ENCODE measurements around the gene PINK1. TPM values are rescaled to one million over a fixed set of nuclear protein-coding genes. Genes with fewer than 3 reads are reported as not detected.

PINK1 gene
- total RNA-seq, 2 experiments from 2014 or later = 6.6 TPM

GRCh38 chr1:20616847-20617487 lies 16.3 kb upstream of the PINK1 start:
- H3K27me3 Mint-ChIP-seq = peaks cover 7% of the 10 kb centered on the region
- DNase-seq = no peak
- POLR2A ChIA-PET = no interaction called here
- CTCF ChIA-PET = interaction anchor here (0.6 to 0.7 kb wide), 2 partner anchors 42 to 67 kb away, joined by 3 read pairs; no protein-coding TSS in a partner anchor
- H3K4me3 Mint-ChIP-seq = no peak overlapping the region
- no peak overlapping the region for H3K27ac Mint-ChIP-seq
- no peaks in the 10 kb centered on the region for H3K9me3 Mint-ChIP-seq
- no peaks in the 10 kb centered on the region for H3K36me3 Mint-ChIP-seq (ENCODE audit: low read depth)
- peaks cover 2% of the 10 kb centered on the region for H3K4me1 Mint-ChIP-seq

- no peaks in the 10 kb centered on the region for H3K36me3 Mint-ChIP-seq (ENCODE audit: low read depth)
- peaks cover 2% of the 10 kb centered on the region for H3K4me1 Mint-ChIP-seq
- ChIA-PET POLR2A (no interaction called here), CTCF (interaction anchor here (1.5 kb wide), 1 partner anchor 15 kb away, joined by 6 read pairs; no protein-coding TSS in a partner anchor)
- no peak overlapping the region for H3K4me3 Mint-ChIP-seq
- H3K9me3 Mint-ChIP-seq = no peaks in the 10 kb centered on the region
- no peak for DNase-seq
- H3K27ac Mint-ChIP-seq = no peak overlapping the region
- H3K27me3 Mint-ChIP-seq = peaks cover 6% of the 10 kb centered on the region
Observed at GRCh38 chr1:20618550-20618949, 14.7 kb upstream of the PINK1 start.

- no peak overlapping the region for H3K4me3 Mint-ChIP-seq
- H3K27me3 Mint-ChIP-seq = peaks cover 6% of the 10 kb centered on the region
- H3K27ac Mint-ChIP-seq = no peak overlapping the region
- H3K36me3 Mint-ChIP-seq (ENCODE audit: low read depth) = no peaks in the 10 kb centered on the region
- H3K4me1 Mint-ChIP-seq = peaks cover 2% of the 10 kb centered on the region
- POLR2A ChIA-PET = no interaction called here
- DNase-seq = no peak
- CTCF ChIA-PET = interaction anchor here (1.5 kb wide), 1 partner anchor 14 kb away, joined by 6 read pairs; no protein-coding TSS in a partner anchor
- H3K9me3 Mint-ChIP-seq = no peaks in the 10 kb centered on the region
Observed at GRCh38 chr1:20619999-20620398, 13.3 kb upstream of the PINK1 start.

- peaks cover 2% of the 10 kb centered on the region for H3K4me1 Mint-ChIP-seq
- H3K36me3 Mint-ChIP-seq (ENCODE audit: low read depth) = no peaks in the 10 kb centered on the region
- DNase-seq = no peak
- no peak overlapping the region for H3K4me3 Mint-ChIP-seq
- peaks cover 10% of the 10 kb centered on the region for H3K27me3 Mint-ChIP-seq
- ChIA-PET POLR2A (no interaction called here), CTCF (interaction anchor here (0.7 to 1.1 kb wide), 2 partner anchors 13 to 86 kb away, joined by 3 to 4 read pairs; no protein-coding TSS in a partner anchor)
- H3K9me3 Mint-ChIP-seq = no peaks in the 10 kb centered on the region
- H3K27ac Mint-ChIP-seq = no peak overlapping the region
Observed at GRCh38 chr1:20621012-20621411, 12.2 kb upstream of the PINK1 start.

- no peak for DNase-seq
- ChIA-PET POLR2A (no interaction called here), CTCF (interaction anchor here (0.9 to 1.3 kb wide), 2 partner anchors 9 to 646 kb away, joined by 3 to 4 read pairs; no protein-coding TSS in a partner anchor)
- peaks cover 22% of the 10 kb centered on the region for H3K27me3 Mint-ChIP-seq
- H3K27ac Mint-ChIP-seq = no peak overlapping the region
- H3K4me1 Mint-ChIP-seq = no peaks in the 10 kb centered on the region
- no peaks in the 10 kb centered on the region for H3K9me3 Mint-ChIP-seq
- no peaks in the 10 kb centered on the region for H3K36me3 Mint-ChIP-seq (ENCODE audit: low read depth)
- H3K4me3 Mint-ChIP-seq = no peak overlapping the region
Observed at GRCh38 chr1:20624709-20625108, 8.5 kb upstream of the PINK1 start.

GRCh38 chr1:20625176-20626097 lies 7.8 kb upstream of the PINK1 start:
- Mint-ChIP-seq H3K4me3 (no peak overlapping the region), H3K4me1 (no peaks in the 10 kb centered on the region), H3K27ac (no peak overlapping the region), H3K36me3 (ENCODE audit: low read depth) (no peaks in the 10 kb centered on the region), H3K9me3 (no peaks in the 10 kb centered on the region), H3K27me3 (peaks cover 23% of the 10 kb centered on the region)
- ChIA-PET POLR2A (no interaction called here), CTCF (interaction anchor here (0.6 to 1.4 kb wide), 3 partner anchors 9 to 102 kb away, joined by 4 read pairs; no protein-coding TSS in a partner anchor)
- no peak for DNase-seq

GRCh38 chr1:20626098-20626427 lies 7.2 kb upstream of the PINK1 start:
- POLR2A ChIA-PET = no interaction called here
- Mint-ChIP-seq H3K4me1 (no peaks in the 10 kb centered on the region), H3K27ac (no peak overlapping the region), H3K4me3 (no peak overlapping the region), H3K36me3 (ENCODE audit: low read depth) (no peaks in the 10 kb centered on the region), H3K27me3 (peaks cover 28% of the 10 kb centered on the region), H3K9me3 (no peaks in the 10 kb centered on the region)
- CTCF ChIA-PET = interaction anchor here (0.6 to 1.4 kb wide), 3 partner anchors 8 to 103 kb away, joined by 4 read pairs; no protein-coding TSS in a partner anchor
- DNase-seq = no peak

- Mint-ChIP-seq H3K27ac (no peak overlapping the region), H3K9me3 (no peaks in the 10 kb centered on the region), H3K36me3 (ENCODE audit: low read depth) (no peaks in the 10 kb centered on the region), H3K4me1 (no peaks in the 10 kb centered on the region), H3K27me3 (peaks cover 28% of the 10 kb centered on the region), H3K4me3 (no peak overlapping the region)
- no peak for DNase-seq
- CTCF ChIA-PET = interaction anchor here (1.4 kb wide), 1 partner anchor 52 kb away, joined by 4 read pairs; no protein-coding TSS in a partner anchor
- POLR2A ChIA-PET = no interaction called here
Observed at GRCh38 chr1:20626524-20626923, 6.7 kb upstream of the PINK1 start.

GRCh38 chr1:20630729-20631128 lies 2.5 kb upstream of the PINK1 start:
- CTCF ChIA-PET = interaction anchor here (1.0 to 1.2 kb wide), 2 partner anchors 44 to 56 kb away, joined by 3 read pairs; no protein-coding TSS in a partner anchor
- POLR2A ChIA-PET = no interaction called here
- H3K27ac Mint-ChIP-seq = no peak overlapping the region

GRCh38 chr1:20632386-20632785 lies 872 bp upstream of the PINK1 start:
- H3K9me3 Mint-ChIP-seq = no peaks in the 10 kb centered on the region
- H3K4me3 Mint-ChIP-seq = peak overlapping the region; percentile 65
- no peaks in the 10 kb centered on the region for H3K36me3 Mint-ChIP-seq (ENCODE audit: low read depth)
- no peak for DNase-seq
- peaks cover 14% of the 10 kb centered on the region for H3K27me3 Mint-ChIP-seq
- POLR2A ChIA-PET = interaction anchor here (2.7 kb wide), 1 partner anchor 28 kb away, joined by 19 read pairs; the partner anchor contains the start of gene DDOST
- H3K27ac Mint-ChIP-seq = peak overlapping the region; percentile 44
- CTCF ChIA-PET = interaction anchor here (0.8 to 3.5 kb wide), 12 partner anchors 13 to 127 kb away, joined by 3 to 37 read pairs (median 4); partner anchors contain the start of genes DDOST and MUL1
- H3K4me1 Mint-ChIP-seq = peaks cover 14% of the 10 kb centered on the region

More at GRCh38 chr1:20630729-20631128, 2.5 kb upstream of the PINK1 start:
- DNase-seq = no peak
- no peak overlapping the region for H3K4me3 Mint-ChIP-seq
- H3K27me3 Mint-ChIP-seq = peaks cover 26% of the 10 kb centered on the region
- H3K36me3 Mint-ChIP-seq (ENCODE audit: low read depth) = no peaks in the 10 kb centered on the region
- H3K9me3 Mint-ChIP-seq = no peaks in the 10 kb centered on the region
- H3K4me1 Mint-ChIP-seq = peaks cover 14% of the 10 kb centered on the region

- Mint-ChIP-seq H3K4me1 (peaks cover 14% of the 10 kb centered on the region), H3K9me3 (no peaks in the 10 kb centered on the region), H3K36me3 (ENCODE audit: low read depth) (no peaks in the 10 kb centered on the region), H3K27me3 (peaks cover 7% of the 10 kb centered on the region), H3K4me3 (peak overlapping the region; percentile 77), H3K27ac (peak overlapping the region; percentile 21)
- peak; percentile 21 for DNase-seq
- POLR2A ChIA-PET = interaction anchor here (0.8 to 2.7 kb wide), 11 partner anchors 12 to 153 kb away, joined by 3 to 19 read pairs (median 4); partner anchors contain the start of genes CDA, DDOST and HP1BP3
- CTCF ChIA-PET = interaction anchor here (0.6 to 3.5 kb wide), 23 partner anchors 8 to 751 kb away, joined by 3 to 37 read pairs (median 4); partner anchors contain the start of genes CDA and DDOST
Observed at GRCh38 chr1:20634065-20634593, 871 bp downstream of the PINK1 start.

GRCh38 chr1:20634594-20635084 lies 1.4 kb downstream of the PINK1 start:
- CTCF ChIA-PET = interaction anchor here (0.6 to 3.5 kb wide), 11 partner anchors 9 to 422 kb away, joined by 3 to 37 read pairs (median 4); partner anchors contain the start of gene DDOST

More at GRCh38 chr1:20634594-20635084, 1.4 kb downstream of the PINK1 start:
- Mint-ChIP-seq H3K27me3 (peaks cover 7% of the 10 kb centered on the region), H3K36me3 (ENCODE audit: low read depth) (no peaks in the 10 kb centered on the region), H3K9me3 (no peaks in the 10 kb centered on the region), H3K4me3 (peak overlapping the region; percentile 77), H3K27ac (no peak overlapping the region), H3K4me1 (peaks cover 14% of the 10 kb centered on the region)
- DNase-seq = peak; percentile 23
- POLR2A ChIA-PET = interaction anchor here (0.9 to 2.7 kb wide), 4 partner anchors 26 to 152 kb away, joined by 3 to 19 read pairs (median 6); partner anchors contain the start of genes CDA, DDOST and HP1BP3
